HG03575 (cell line): ENCODE data around the gene B3GAT3.
A peak's percentile ranks its signal among the peaks of the same experiment; 100 is the strongest.
"Not testable (repeated sequence)": the region's sequence is repeated elsewhere in the genome, so short reads cannot be mapped to it uniquely, and the experiment has no call there.

Experiments used
- ATAC-seq: cut with Tn5 transposase; IDR thresholded peaks from one replicate; pipeline ENCODE4 v1.9.1; 2021; ENCODE audit not compliant: unreplicated experiment, insufficient number of reproducible peaks, low FRiP score; ENCODE audit errors: extremely low read depth

B3GAT3 gene

DNA sequence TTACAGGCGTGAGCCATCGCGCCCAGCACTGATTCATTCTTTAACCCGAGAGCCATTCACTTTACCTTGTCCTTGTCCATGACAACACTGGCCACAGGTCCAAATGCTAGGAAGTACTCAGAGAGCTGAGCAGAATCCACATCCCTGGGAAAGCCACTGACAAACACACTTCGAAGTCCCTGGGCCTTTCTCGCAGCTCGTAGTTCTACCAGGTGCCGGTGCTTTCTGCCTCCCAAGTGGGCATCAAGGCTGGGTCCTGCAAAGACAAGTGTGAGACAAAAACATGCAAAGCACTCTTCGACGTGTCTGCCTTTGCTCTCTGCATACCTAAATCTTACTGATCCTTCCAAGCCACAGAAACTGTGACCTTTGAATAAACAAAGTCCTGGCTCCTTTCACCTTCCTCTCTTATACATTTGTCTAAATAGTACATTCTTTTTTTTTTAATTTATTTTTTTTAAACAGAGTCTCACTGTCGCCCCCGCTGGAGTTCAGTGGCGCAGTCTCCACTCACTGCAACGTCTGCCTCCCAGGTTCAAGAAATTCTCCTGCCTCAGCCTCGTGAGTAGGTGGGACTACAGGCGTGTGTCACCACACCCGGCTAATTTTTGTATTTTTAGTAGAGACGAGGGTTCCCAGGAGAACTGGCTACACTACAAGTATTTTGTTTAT is 32.7 kb downstream of the B3GAT3 start:
- no peak for ATAC-seq

DNA sequence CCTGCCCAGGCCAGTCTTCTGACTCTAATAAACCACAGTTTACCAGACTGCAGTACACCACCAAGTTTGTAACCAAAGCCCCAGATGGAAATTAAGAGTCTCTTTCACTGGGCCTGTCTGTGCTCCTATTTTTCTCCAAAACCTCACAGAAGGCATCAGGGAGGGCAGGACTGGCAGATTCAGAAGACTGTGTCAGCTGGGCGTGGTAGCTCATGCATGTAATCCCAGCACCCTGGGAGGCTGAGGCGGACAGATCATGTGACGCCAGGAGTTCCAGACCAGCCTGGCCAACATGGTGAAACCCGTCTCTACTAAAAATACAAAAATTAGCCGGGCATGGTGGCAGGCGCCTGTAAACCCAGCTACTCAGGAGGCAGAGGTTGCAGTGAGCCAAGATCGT is 36.4 kb downstream of the B3GAT3 start:
- not testable (repeated sequence) for ATAC-seq

DNA sequence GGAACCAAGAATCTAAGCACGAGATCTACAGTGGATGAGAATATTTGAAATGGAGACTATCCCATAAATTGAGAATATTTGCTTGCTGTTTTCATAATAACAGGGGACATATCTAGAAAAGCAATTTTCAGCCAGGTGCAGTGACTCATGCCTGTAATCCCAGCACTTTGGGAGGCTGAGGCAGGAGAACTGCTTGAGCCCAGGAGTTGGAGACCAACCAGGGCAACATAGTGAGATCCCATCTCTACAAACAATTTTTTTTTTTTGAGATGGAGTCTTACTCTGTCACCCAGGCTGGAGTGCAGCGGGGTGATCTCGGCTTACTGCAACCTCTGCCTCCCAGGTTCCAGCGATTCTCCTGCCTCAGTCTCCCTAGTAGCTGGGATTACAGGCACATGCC is 40.1 kb downstream of the B3GAT3 start:
- ATAC-seq, result not testable (repeated sequence)

GRCh38 chr11:62580959-62581715 is 40.6 kb downstream of the B3GAT3 start:
- no peak for ATAC-seq

GRCh38 chr11:62579252-62579651 is 42.5 kb downstream of the B3GAT3 start:
- no peak for ATAC-seq

- no peak for ATAC-seq
Observed at GRCh38 chr11:62578541-62578940, 43.2 kb downstream of the B3GAT3 start.

DNA sequence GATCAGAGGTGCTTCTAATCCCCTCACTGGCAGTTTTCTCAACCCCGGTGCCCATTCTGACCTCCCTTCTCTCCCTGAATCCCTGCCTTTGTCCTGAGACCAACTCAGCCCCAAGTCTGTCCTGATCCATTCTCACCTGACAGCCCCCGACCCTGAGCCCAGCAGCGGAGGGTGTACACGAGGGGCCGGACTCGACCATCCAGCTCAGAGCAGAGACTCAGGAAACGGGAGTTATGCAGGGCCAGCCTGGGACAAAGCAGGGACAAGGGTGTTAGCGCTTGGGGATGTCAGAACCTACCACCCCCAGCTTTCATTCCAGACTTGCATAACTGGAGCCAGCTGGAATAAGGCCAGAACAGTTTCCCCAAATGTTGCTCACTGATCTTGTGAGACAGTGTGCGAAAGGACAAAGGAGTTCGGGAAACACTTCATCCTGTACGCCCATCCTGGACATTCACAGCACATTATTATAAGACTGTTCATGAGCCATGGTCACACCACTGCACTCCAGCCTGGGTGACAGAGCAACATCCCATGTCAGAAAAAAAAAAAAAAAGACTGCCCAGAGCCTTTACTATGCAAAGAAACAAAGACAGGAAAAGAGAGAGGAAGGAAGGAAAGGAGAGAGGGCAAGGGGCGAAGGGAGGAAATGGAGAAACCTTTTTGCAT is 44.6 kb downstream of the B3GAT3 start:
- no peak for ATAC-seq

DNA sequence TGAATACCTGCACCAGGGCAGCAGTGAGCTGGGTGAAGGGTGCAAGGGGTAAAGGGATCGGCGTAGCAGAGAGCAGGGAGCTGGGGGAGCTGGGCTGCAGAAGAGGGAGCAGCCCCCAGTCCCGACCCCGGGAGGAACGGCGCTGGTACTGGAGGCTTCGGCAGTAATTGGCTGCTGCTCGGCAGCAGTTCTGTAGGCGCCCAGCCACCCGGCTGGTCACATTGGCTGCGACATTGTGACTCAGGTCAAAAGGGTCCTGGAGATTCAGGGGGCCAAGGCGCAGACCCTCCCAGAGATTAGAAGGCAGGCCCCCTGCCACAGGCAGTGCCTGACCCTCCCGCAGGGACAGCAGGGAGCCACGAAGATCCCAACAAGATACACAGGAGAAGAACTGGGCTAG is 45.9 kb downstream of the B3GAT3 start:
- ATAC-seq, result no peak

- no peak for ATAC-seq
Observed at GRCh38 chr11:62575156-62575555, 46.6 kb downstream of the B3GAT3 start.

GRCh38 chr11:62574363-62575071 is 47.3 kb downstream of the B3GAT3 start:
- no peak for ATAC-seq

DNA sequence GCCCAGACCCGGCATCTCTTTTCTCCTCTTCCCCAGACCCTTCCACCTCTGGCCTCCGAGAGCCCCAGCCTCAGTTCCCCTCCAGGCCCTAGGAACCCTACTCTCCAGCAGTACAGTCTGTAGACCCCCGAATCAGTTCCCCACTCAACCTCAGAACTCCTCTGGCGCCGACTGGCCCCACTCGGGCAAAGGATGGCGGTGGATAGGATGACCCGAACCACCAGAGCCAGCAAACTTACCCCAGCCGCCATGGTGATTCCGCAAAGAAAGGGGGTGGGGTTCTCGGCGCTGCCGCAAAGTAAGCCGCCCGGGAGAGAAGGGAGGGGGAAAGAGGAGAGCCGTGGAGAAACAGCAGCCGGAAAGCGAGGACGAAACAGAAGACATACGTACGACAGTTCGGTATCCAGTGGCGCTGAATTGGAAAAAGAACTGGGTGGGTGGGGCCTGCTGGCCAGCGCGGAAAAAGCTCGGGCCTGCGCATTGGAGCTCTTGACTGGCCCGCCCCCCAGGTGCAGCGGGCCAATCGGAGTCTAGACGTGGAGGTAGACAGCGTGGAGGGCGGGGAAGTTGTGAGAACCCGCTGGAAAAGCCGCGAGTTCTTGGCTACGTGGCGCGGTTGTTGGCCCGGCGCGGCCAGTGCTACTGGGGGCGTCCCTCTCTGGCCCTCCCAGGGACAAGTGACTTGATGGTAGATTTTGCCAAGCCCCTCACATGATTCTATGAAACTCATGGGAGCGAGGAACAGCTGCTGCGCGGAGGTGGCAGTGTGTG is 48.0 kb downstream of the B3GAT3 start, which contains the start of gene EEF1G:
Gene EEF1G (minus strand): TSS at position 300 of the 771 bp plus-strand sequence. CDS start 49 bp downstream, at position 251.
- ATAC-seq, result peak; percentile 51

GRCh38 chr11:62573006-62573591 is 48.7 kb downstream of the B3GAT3 start:
- ATAC-seq, result no peak

DNA sequence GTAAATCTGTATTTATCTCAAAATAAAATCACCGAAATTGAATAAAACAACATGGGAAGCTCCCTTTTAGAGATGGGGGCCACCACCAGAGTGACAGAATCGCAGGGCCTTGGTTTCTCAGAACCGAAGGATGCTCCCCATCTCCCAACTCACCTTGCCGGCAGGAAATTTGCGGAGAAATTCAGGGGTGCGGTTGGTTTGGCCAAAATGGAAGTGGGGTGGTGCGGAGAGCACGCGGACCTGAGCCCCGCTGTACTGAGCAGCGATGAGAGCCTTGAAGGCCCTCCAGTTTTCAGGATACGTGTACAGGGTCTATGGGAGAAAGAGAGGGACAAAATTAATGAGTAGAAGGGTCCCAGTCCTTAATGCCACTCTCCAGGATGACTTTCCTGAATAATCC is 49.4 kb downstream of the B3GAT3 start:
- no peak for ATAC-seq

DNA sequence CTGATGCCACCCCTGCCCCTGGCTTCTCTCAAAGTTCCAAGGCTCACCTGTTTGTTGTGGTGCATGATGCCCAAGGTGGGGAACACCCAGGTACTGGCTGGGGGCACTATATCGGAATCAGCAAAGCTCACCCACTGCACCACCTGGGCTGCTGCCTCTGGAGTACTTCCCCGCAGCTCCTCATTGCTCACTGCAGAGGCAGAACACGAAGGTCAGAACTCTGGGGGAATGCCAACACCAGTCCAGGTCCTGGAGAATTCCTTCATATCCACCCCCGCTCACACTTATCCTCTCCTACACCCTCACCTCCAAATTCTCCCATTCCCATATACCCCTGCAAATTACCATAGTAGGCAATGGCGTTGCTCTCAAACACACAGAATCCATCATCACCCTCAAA is 50.3 kb downstream of the B3GAT3 start:
- ATAC-seq, result not testable (repeated sequence)

DNA sequence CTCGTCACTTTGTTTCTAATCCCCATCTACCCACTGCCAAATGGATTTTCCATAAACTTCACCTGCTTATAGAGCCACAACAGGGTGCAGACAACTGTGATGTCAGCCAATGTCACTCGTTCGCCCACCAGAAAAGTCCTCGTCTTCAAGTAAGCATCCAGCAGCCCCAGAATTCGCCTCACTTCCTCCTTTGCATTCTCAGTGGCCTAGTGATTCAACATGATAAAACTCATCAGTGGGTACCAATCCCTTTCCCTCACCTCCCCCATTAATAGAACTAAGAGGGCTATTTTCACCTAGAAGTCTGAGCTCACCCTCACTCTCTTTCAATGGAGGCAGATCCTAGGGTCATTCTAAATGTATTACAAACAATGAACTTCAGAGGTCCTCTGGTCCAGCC is 50.9 kb downstream of the B3GAT3 start:
- ATAC-seq, result not testable (repeated sequence)

- ATAC-seq, result no peak
Observed at GRCh38 chr11:62569611-62570010, 52.2 kb downstream of the B3GAT3 start.

DNA sequence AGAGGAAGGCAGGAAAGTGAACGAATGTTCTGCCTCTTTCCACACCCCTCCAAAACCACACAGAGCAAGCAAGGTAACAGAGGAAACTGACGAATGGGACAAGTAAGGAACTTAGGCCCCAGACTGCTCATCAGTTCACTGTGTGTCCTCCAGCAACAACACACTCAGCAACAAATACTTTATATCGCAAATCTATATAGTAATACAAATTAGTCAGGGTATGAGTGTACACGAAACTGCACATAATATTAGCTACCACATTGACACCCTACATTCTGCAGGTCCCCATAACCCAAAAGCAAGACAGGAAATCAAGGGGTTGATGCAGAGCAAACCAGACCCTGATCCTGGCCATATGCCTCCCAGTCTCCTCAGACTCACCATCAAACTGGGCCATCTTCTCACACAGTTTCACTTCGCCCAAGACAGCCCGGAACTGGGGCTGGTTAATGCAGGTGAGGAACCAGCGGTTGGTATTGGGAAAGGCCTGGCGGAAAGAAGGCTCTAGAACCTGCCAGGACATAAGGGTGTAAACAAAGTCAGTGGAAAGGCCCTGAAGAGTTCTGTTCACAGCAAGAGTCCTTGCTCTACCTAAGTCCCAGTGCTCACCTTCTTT is 54.7 kb downstream of the B3GAT3 start:
- ATAC-seq, result no peak

DNA sequence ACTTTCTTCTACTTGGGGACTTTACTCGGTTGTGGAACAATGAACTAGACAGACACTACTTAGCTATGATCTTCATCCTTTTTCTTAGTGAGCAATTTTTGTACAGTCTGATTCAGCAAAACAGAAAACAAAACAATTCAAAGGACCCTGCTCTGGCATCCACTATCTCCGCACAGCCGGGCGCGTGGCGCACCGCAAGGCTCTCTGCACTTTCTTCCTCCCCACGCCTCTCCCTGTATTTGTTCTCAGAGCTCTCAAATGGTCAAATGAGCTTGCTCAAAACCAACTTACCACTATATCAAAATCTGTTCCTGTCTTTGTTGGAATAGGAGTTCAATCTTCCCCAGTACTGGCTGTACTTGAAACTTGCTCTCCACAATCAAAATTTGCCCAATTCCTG is 55.5 kb downstream of the B3GAT3 start:
- no peak for ATAC-seq
